ENCODE measurements around the gene CSK. TPM values are rescaled to one million over a fixed set of nuclear protein-coding genes. Genes with fewer than 3 reads are reported as not detected.

CSK gene
- polyA plus RNA-seq, 3 donors from 2014 or later, result 94.0 to 180 (median 95.9) TPM

GRCh38 chr15:74822233-74822632, 40.4 kb downstream of the CSK start:
- Mint-ChIP-seq H3K4me3 (no peak overlapping the region), H3K36me3 (no peaks in the 10 kb centered on the region), H3K27me3 (ENCODE audit: low read depth in 3 of 3) (peaks cover 2 to 3% (median 3%) of the 10 kb centered on the region in 3 donors), H3K4me1 (peaks cover 7% of the 10 kb centered on the region in 2 donors), H3K9me3 (no peaks in the 10 kb centered on the region), H3K27ac (no peak overlapping the region)
- no peak for DNase-seq

GRCh38 chr15:74823324-74823723, 41.4 kb downstream of the CSK start:
- no peaks in the 10 kb centered on the region for H3K9me3 Mint-ChIP-seq
- no peak for DNase-seq
- H3K27ac Mint-ChIP-seq, result no peak overlapping the region
- H3K4me3 Mint-ChIP-seq, result no peak overlapping the region
- no peaks in the 10 kb centered on the region for H3K36me3 Mint-ChIP-seq
- peaks cover 2 to 3% (median 3%) of the 10 kb centered on the region in 3 donors for H3K27me3 Mint-ChIP-seq (ENCODE audit: low read depth in 3 of 3)
- peaks cover 7% of the 10 kb centered on the region in 2 donors for H3K4me1 Mint-ChIP-seq

GRCh38 chr15:74824976-74825375, 43.1 kb downstream of the CSK start:
- no peaks in the 10 kb centered on the region for H3K9me3 Mint-ChIP-seq
- no peak overlapping the region for H3K4me3 Mint-ChIP-seq
- H3K4me1 Mint-ChIP-seq, result peaks cover 2 to 7% of the 10 kb centered on the region in 2 donors
- H3K27me3 Mint-ChIP-seq (ENCODE audit: low read depth in 3 of 3), result peaks cover 2 to 6% (median 3%) of the 10 kb centered on the region in 3 donors
- DNase-seq, result no peak
- no peak overlapping the region for H3K27ac Mint-ChIP-seq
- H3K36me3 Mint-ChIP-seq, result no peaks in the 10 kb centered on the region

GRCh38 chr15:74825866-74826265, 44.0 kb downstream of the CSK start:
- H3K4me3 Mint-ChIP-seq, result no peak overlapping the region
- H3K27ac Mint-ChIP-seq, result no peak overlapping the region
- peaks cover 2 to 6% (median 3%) of the 10 kb centered on the region in 3 donors for H3K27me3 Mint-ChIP-seq (ENCODE audit: low read depth in 3 of 3)
- H3K36me3 Mint-ChIP-seq, result no peaks in the 10 kb centered on the region
- no peak for DNase-seq
- H3K4me1 Mint-ChIP-seq, result peaks cover 2 to 7% of the 10 kb centered on the region in 2 donors
- H3K9me3 Mint-ChIP-seq, result no peaks in the 10 kb centered on the region

GRCh38 chr15:74826364-74826819, 44.5 kb downstream of the CSK start, which contains the start of gene CPLX3:
Gene CPLX3, plus strand, starts transcription at chr15:74826627. Its CDS starts 77 bp downstream, at chr15:74826704.
- H3K36me3 Mint-ChIP-seq, result no peaks in the 10 kb centered on the region
- H3K4me1 Mint-ChIP-seq, result peaks cover 2 to 7% of the 10 kb centered on the region in 2 donors
- no peak within 1 kb of the TSS for H3K27ac Mint-ChIP-seq
- peak; percentile 47 to 51 (median 51) for DNase-seq
- peaks cover 2 to 6% (median 3%) of the 10 kb centered on the region in 3 donors for H3K27me3 Mint-ChIP-seq (ENCODE audit: low read depth in 3 of 3)
- no peak within 1 kb of the TSS for H3K4me3 Mint-ChIP-seq
- H3K9me3 Mint-ChIP-seq, result no peaks in the 10 kb centered on the region

GRCh38 chr15:74826921-74827320, 45.0 kb downstream of the CSK start:
- Mint-ChIP-seq H3K4me1 (peaks cover 2 to 7% of the 10 kb centered on the region in 2 donors), H3K4me3 (no peak overlapping the region), H3K9me3 (no peaks in the 10 kb centered on the region), H3K36me3 (no peaks in the 10 kb centered on the region), H3K27ac (no peak overlapping the region), H3K27me3 (ENCODE audit: low read depth in 3 of 3) (peaks cover 2 to 6% (median 3%) of the 10 kb centered on the region in 3 donors)
- DNase-seq, result no peak

GRCh38 chr15:74827614-74828013, 45.7 kb downstream of the CSK start:
- H3K4me3 Mint-ChIP-seq, result no peak overlapping the region
- H3K27ac Mint-ChIP-seq, result no peak overlapping the region
- H3K27me3 Mint-ChIP-seq (ENCODE audit: low read depth in 3 of 3), result peaks cover 2 to 6% (median 3%) of the 10 kb centered on the region in 3 donors
- DNase-seq, result no peak
- H3K4me1 Mint-ChIP-seq, result peaks cover 2 to 7% of the 10 kb centered on the region in 2 donors
- no peaks in the 10 kb centered on the region for H3K36me3 Mint-ChIP-seq
- H3K9me3 Mint-ChIP-seq, result no peaks in the 10 kb centered on the region

- Mint-ChIP-seq H3K27me3 (ENCODE audit: low read depth in 3 of 3) (peaks cover 3 to 6% (median 5%) of the 10 kb centered on the region in 3 donors), H3K9me3 (no peaks in the 10 kb centered on the region), H3K4me1 (peaks cover 2 to 7% of the 10 kb centered on the region in 2 donors), H3K4me3 (no peak overlapping the region), H3K36me3 (no peaks in the 10 kb centered on the region), H3K27ac (no peak overlapping the region)
- no peak for DNase-seq
Observed at GRCh38 chr15:74828835-74829234, 47.0 kb downstream of the CSK start.

GRCh38 chr15:74829486-74829885, 47.6 kb downstream of the CSK start:
- H3K27me3 Mint-ChIP-seq (ENCODE audit: low read depth in 3 of 3), result peaks cover 3 to 6% (median 5%) of the 10 kb centered on the region in 3 donors
- peaks cover 2 to 7% of the 10 kb centered on the region in 2 donors for H3K4me1 Mint-ChIP-seq
- H3K36me3 Mint-ChIP-seq, result no peaks in the 10 kb centered on the region
- no peaks in the 10 kb centered on the region for H3K9me3 Mint-ChIP-seq
- DNase-seq, result no peak
- no peak overlapping the region for H3K4me3 Mint-ChIP-seq
- no peak overlapping the region for H3K27ac Mint-ChIP-seq

- Mint-ChIP-seq H3K4me1 (peaks cover 2% of the 10 kb centered on the region in 2 donors), H3K27ac (no peak overlapping the region), H3K36me3 (no peaks in the 10 kb centered on the region), H3K9me3 (no peaks in the 10 kb centered on the region), H3K27me3 (ENCODE audit: low read depth in 3 of 3) (peaks cover 2 to 4% (median 3%) of the 10 kb centered on the region in 3 donors), H3K4me3 (no peak overlapping the region)
- no peak for DNase-seq
Observed at GRCh38 chr15:74829991-74830390, 48.1 kb downstream of the CSK start.

GRCh38 chr15:74830868-74831267, 49.0 kb downstream of the CSK start:
- no peaks in the 10 kb centered on the region for H3K9me3 Mint-ChIP-seq
- H3K4me3 Mint-ChIP-seq, result no peak overlapping the region
- H3K36me3 Mint-ChIP-seq, result no peaks in the 10 kb centered on the region
- no peak for DNase-seq
- H3K27me3 Mint-ChIP-seq (ENCODE audit: low read depth in 3 of 3), result peaks cover 2 to 3% (median 3%) of the 10 kb centered on the region in 3 donors
- no peak overlapping the region for H3K27ac Mint-ChIP-seq
- H3K4me1 Mint-ChIP-seq, result no peaks in the 10 kb centered on the region

- Mint-ChIP-seq H3K4me3 (no peak overlapping the region), H3K27ac (no peak overlapping the region), H3K27me3 (ENCODE audit: low read depth in 3 of 3) (peaks cover 2 to 3% (median 3%) of the 10 kb centered on the region in 3 donors), H3K36me3 (no peaks in the 10 kb centered on the region), H3K4me1 (no peaks in the 10 kb centered on the region), H3K9me3 (no peaks in the 10 kb centered on the region)
- no peak for DNase-seq
Observed at GRCh38 chr15:74831813-74832495, 50.1 kb downstream of the CSK start.

GRCh38 chr15:74832826-74833225, 50.9 kb downstream of the CSK start:
- Mint-ChIP-seq H3K27ac (peak overlapping the region in 1 of 6 donors; percentile 7), H3K4me1 (no peaks in the 10 kb centered on the region), H3K9me3 (no peaks in the 10 kb centered on the region), H3K4me3 (no peak overlapping the region), H3K27me3 (ENCODE audit: low read depth in 3 of 3) (peaks cover 0 to 5% (median 3%) of the 10 kb centered on the region in 3 donors), H3K36me3 (peaks cover 0 to 3% (median 0%) of the 10 kb centered on the region in 3 donors)
- DNase-seq, result no peak

GRCh38 chr15:74833376-74834107, 51.7 kb downstream of the CSK start:
- DNase-seq, result no peak
- H3K9me3 Mint-ChIP-seq, result no peaks in the 10 kb centered on the region
- H3K36me3 Mint-ChIP-seq, result peaks cover 0 to 3% (median 0%) of the 10 kb centered on the region in 3 donors
- no peak overlapping the region for H3K27ac Mint-ChIP-seq
- H3K4me3 Mint-ChIP-seq, result no peak overlapping the region
- H3K27me3 Mint-ChIP-seq (ENCODE audit: low read depth in 3 of 3), result peaks cover 0 to 5% (median 3%) of the 10 kb centered on the region in 3 donors
- H3K4me1 Mint-ChIP-seq, result no peaks in the 10 kb centered on the region

Data from immature natural killer cell (primary cell).